Activated naive CD8-positive, alpha-beta T cell treated with anti-CD3 and anti-CD28 coated beads, Interleukin-2, amount 50 U/mL, for 24 hours (primary cell): ENCODE data around the gene ZPBP2.

Source experiments
- ATAC-seq: fragments of 150-1000 bp; cut with Tn5 transposase; one replicate; pipeline ENCODE4 v1.10.0; 2021
- DNase-seq: peaks from one replicate; pipeline ENCODE4 v3.0.0; 2021
- H3K27ac Mint-ChIP-seq: one replicate; pipeline ENCODE4 v1.8.0; 2021; ENCODE audit warnings: mild to moderate bottlenecking, mixed read lengths
- H3K27me3 Mint-ChIP-seq: one replicate; pipeline ENCODE4 v1.8.0; 2021; ENCODE audit warnings: mixed read lengths
- H3K36me3 Mint-ChIP-seq: one replicate; pipeline ENCODE4 v1.8.0; 2021; ENCODE audit warnings: low read depth, mixed read lengths
- H3K4me1 Mint-ChIP-seq: one replicate; pipeline ENCODE4 v1.8.0; 2021; ENCODE audit warnings: mixed read lengths
- H3K4me3 Mint-ChIP-seq: one replicate; pipeline ENCODE4 v1.8.0; 2021; ENCODE audit warnings: mild to moderate bottlenecking, moderate library complexity, mixed read lengths
- H3K9me3 Mint-ChIP-seq: one replicate; pipeline ENCODE4 v1.8.0; 2021; ENCODE audit warnings: mixed read lengths

The ZPBP2 gene

DNA sequence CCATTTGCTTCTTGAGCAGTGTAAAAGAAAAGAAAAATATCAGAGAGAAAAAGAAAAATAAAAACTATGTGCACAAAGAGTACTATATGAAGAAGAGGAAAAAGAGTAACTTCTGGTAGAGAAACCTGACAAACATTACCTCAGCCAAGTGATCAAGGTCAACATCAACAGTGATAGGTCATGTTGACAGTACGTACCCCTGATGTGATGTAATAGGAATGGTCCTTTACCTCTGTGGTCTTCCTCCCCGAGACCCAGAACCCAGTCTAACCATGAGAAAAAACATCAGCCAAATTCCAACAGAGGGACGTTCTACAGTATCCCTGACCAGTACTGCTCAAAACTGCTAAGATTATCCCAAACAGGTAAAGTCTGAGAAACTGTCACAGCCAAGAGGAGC is 46.0 kb downstream of the ZPBP2 start:
- ATAC-seq (no peak), DNase-seq (no peak)
- no peaks in the 10 kb centered on the region for H3K27me3 Mint-ChIP-seq
- no peak overlapping the region for H3K27ac Mint-ChIP-seq
- no peaks in the 10 kb centered on the region for H3K9me3 Mint-ChIP-seq
- peaks cover 19% of the 10 kb centered on the region for H3K36me3 Mint-ChIP-seq
- H3K4me1 Mint-ChIP-seq, result peaks cover 23% of the 10 kb centered on the region
- H3K4me3 Mint-ChIP-seq, result no peak overlapping the region

DNA sequence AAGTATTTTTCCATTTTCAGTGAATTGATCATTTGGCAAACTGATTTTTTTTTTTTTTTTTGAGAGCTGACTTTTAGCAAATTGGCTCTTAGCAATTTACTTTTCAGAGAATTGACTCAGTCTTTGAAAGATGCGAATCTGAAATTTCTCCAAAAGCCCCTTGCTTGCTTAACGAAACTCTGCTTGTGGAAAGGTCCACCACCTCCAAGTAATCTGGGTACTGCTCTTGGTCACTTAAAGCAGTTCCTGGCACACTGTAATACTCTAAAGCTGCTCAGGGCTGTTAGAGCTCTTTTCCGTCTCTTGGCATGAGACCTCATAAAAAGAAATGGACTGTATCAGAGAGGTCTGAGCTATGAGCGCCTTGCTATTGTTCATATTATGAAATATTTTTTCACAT is 47.6 kb downstream of the ZPBP2 start:
- no peaks in the 10 kb centered on the region for H3K27me3 Mint-ChIP-seq
- H3K9me3 Mint-ChIP-seq, result no peaks in the 10 kb centered on the region
- peaks cover 25% of the 10 kb centered on the region for H3K36me3 Mint-ChIP-seq
- no peak overlapping the region for H3K4me3 Mint-ChIP-seq
- H3K27ac Mint-ChIP-seq, result peak overlapping the region; percentile 49
- peak; percentile 47 for ATAC-seq
- H3K4me1 Mint-ChIP-seq, result peaks cover 36% of the 10 kb centered on the region
- no peak for DNase-seq

DNA sequence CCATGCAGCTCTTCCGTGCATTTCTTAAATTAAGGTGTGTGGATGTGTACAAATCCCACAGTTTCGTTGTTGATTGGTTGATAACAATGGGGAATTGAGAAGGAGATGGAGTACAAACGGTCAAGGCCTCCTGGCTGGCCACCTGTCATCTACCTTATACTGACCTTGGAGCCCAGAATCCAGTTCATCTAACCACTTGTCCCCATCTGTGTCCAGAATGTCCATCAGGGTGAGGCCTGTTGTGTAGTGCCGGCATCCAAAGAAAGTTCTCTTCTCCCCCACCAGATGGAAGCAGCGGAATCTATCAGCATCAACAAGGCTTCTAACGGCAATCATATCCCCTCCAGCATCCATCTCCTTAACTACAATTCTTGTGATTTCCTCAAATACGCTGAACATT is 48.9 kb downstream of the ZPBP2 start:
- H3K36me3 Mint-ChIP-seq, result peaks cover 19% of the 10 kb centered on the region
- H3K4me3 Mint-ChIP-seq, result no peak overlapping the region
- peaks cover 50% of the 10 kb centered on the region for H3K4me1 Mint-ChIP-seq
- H3K9me3 Mint-ChIP-seq, result no peaks in the 10 kb centered on the region
- ATAC-seq (no peak), DNase-seq (no peak)
- H3K27me3 Mint-ChIP-seq, result no peaks in the 10 kb centered on the region
- H3K27ac Mint-ChIP-seq, result no peak overlapping the region

DNA sequence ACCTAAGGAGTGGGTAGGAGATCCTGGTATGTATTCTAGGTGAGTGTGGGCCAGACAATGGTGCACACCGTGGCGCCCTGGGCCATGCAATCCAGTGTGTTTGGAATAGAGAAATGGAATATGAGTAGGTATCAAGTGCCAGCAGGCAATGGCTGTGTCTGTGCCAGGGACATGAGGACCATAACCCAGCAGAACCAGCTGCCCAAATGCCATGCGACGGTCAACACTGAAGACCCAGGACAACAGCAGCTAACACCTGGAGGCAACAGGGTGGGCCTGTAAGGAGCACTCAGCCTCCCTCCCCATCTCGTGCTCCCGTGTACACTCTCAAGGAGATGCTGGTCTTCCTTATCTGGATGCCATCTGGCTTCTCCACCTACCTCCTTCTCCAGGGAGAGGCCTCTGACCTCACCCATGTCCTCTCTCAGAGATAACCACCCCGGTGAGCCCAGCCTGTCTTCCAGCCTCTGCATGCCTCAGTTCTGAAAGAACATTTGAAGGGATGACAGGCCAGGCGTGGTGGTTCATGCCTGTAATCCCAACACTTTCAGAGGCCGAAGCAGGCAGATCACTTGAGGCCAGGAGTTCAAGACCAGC is 51.2 kb downstream of the ZPBP2 start:
- H3K4me3 Mint-ChIP-seq, result no peak overlapping the region
- no peaks in the 10 kb centered on the region for H3K27me3 Mint-ChIP-seq
- ATAC-seq, result no peak
- H3K9me3 Mint-ChIP-seq, result no peaks in the 10 kb centered on the region
- peaks cover 72% of the 10 kb centered on the region for H3K4me1 Mint-ChIP-seq
- no peak for DNase-seq
- peaks cover 21% of the 10 kb centered on the region for H3K36me3 Mint-ChIP-seq
- no peak overlapping the region for H3K27ac Mint-ChIP-seq

DNA sequence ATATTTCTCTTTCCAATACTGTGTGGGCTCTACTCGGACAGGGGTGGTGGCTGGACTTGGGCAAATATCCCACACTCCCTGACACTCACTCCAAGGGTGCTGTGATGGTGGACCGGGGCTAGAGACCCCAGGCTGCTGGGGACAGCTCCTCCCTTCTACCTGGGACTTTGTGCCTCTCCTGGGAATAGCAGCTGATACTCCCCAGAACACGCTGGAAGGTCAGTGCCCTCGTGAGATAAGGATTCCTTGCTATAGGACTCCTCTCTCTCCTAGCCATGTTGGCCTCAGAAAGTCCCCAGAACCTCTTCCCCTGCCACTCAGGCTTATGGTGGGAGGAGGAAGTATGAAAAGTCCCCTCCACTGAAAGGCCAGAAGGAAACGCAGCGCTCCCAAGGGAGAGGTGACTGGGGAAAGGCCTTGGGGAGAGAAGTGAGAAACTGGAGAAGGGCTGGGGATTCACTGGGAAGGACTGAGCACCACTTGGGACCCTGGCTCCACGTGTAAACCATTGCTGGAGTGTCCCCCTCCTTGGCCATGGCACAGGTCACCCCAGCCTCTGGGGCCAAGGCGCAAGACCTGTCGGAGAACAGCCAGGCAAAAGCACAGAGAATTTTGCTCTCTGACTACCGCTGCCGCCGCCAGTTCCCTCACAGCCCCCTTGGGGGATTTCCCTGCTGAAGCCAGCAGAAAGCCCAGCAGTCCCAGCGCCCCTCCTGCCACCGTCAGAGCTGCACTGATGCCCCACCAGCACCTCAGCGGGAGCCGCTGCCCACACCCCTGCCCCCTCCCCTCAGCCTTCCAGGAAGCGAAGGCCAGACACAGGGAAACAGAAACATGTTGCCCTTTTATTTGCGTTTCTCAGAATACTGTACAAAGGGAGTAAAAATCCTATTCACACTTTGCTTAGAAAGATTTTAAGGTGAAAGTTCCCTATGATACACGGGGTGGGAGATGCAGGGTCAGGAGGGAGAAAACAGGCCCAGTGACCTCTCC is 52.5 kb downstream of the ZPBP2 start:
- Mint-ChIP-seq H3K27me3 (no peaks in the 10 kb centered on the region), H3K27ac (peak overlapping the region; percentile 88), H3K4me1 (peaks cover 82% of the 10 kb centered on the region), H3K4me3 (peak overlapping the region; percentile 50), H3K9me3 (no peaks in the 10 kb centered on the region), H3K36me3 (peaks cover 19% of the 10 kb centered on the region)
- ATAC-seq (peak; percentile 72), DNase-seq (peak; percentile 77)

DNA sequence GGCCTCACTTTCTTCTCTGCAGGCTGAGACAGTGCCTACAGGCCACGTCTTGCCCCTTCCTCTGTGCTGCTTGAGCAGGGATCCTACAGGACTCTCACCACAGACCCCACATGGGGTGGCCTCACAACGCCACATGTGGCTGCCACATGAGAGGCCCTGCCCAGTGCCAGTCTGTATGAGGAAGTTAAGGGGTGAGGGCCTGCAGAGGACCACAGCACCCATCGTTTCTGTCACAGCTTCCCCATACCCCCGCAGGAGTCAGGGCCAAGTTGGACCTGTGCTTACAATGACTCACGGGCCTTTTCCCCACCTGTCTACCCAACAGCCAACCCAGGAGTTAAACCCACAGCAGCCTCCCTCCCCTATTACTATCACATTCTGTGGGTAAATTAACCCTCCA is 53.3 kb downstream of the ZPBP2 start:
- Mint-ChIP-seq H3K9me3 (no peaks in the 10 kb centered on the region), H3K27ac (peak overlapping the region; percentile 88), H3K27me3 (no peaks in the 10 kb centered on the region), H3K4me1 (peaks cover 85% of the 10 kb centered on the region), H3K4me3 (peak overlapping the region; percentile 50), H3K36me3 (peaks cover 19% of the 10 kb centered on the region)
- ATAC-seq (peak; percentile 56), DNase-seq (peak; percentile 53)

DNA sequence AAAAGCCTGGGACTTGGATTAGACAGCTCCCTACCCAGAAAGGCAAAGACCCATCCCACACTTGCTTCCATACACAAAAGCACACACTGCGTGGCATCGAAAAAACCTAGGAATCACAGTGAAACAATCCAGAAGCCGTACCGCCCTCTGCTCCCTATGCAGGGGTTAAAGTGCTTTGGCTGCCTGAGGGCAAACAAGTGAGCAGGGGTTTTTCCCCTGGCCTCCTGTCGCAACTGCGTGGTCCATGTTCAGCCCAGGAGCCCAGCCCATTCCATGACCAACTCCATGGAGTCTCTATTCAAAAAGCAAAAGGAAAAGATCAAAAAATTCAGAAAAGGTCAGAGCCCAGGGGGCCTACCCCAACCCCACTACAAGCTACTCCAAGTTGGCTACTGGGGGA is 54.0 kb downstream of the ZPBP2 start:
- peaks cover 16% of the 10 kb centered on the region for H3K36me3 Mint-ChIP-seq
- H3K4me1 Mint-ChIP-seq, result peaks cover 82% of the 10 kb centered on the region
- no peaks in the 10 kb centered on the region for H3K9me3 Mint-ChIP-seq
- ATAC-seq, result no peak
- no peaks in the 10 kb centered on the region for H3K27me3 Mint-ChIP-seq
- H3K4me3 Mint-ChIP-seq, result peak overlapping the region; percentile 50
- DNase-seq, result no peak
- peak overlapping the region; percentile 88 for H3K27ac Mint-ChIP-seq

DNA sequence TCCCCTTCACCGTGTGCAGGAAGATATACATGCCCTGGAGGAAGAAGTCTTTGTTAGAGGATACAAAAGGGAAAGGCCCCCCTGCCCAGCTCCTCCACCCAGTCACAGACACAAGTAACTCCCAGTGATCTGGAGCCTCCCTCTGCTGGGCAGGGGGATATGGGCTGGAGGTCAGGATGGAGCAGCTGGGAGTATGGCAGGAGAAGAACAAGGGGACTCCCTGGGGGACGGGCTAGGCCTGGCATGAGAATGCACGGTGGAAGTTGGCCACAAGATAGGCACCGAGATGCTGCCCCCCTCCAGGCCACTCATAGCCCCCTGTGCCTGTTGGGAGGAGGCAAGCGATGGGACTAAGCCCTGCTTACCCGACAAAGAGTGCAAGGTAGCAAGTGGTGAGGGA is 55.2 kb downstream of the ZPBP2 start:
- peak overlapping the region; percentile 88 for H3K27ac Mint-ChIP-seq
- H3K4me1 Mint-ChIP-seq, result peaks cover 86% of the 10 kb centered on the region
- no peaks in the 10 kb centered on the region for H3K27me3 Mint-ChIP-seq
- H3K4me3 Mint-ChIP-seq, result no peak overlapping the region
- no peak for ATAC-seq
- no peak for DNase-seq
- no peaks in the 10 kb centered on the region for H3K9me3 Mint-ChIP-seq
- H3K36me3 Mint-ChIP-seq, result peaks cover 15% of the 10 kb centered on the region

DNA sequence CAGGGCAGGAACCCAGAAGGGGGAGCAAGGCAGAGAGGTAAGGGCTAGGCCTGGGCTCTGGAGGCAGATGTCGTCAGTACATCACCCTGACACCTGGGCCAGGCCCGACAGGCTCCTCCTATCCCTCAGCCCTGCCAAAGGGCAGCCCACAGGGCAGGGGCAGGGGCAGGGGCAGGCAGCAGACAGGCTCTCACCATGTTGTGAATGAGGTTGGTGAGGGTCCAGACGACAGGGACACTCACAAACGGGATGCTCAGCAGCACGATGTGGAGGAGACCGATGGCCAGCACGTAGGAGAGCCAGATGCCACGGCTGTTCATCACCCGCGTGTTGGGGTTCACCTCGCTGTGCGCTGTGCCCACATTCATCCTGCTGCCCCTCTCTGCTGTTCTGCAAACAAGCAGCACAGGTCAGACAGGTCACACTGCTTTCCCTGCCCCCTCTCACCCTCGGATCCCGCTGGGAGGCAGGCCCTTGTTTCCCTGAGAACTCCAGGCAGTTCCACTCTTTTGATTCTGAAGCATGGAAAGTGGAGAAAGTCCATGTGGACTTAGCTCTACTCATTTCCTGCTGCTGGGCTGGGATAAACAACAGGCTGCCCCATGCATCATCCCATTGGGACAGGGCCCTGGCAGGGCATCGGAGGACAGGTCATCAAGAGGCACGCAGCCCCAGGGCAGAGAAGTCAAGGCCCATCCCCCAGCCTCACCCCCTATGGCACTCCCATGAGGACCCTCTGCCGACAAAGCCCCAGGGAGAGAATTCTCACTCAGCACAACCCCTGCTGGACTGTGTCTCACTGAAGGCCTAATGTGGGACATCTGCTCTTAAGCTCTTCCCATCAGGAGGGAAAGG is 56.1 kb downstream of the ZPBP2 start:
- peak overlapping the region; percentile 88 for H3K27ac Mint-ChIP-seq
- no peak for ATAC-seq
- no peaks in the 10 kb centered on the region for H3K27me3 Mint-ChIP-seq
- H3K4me1 Mint-ChIP-seq, result peaks cover 87% of the 10 kb centered on the region
- H3K9me3 Mint-ChIP-seq, result no peaks in the 10 kb centered on the region
- peak overlapping the region; percentile 93 for H3K4me3 Mint-ChIP-seq
- no peak for DNase-seq
- peaks cover 12% of the 10 kb centered on the region for H3K36me3 Mint-ChIP-seq

DNA sequence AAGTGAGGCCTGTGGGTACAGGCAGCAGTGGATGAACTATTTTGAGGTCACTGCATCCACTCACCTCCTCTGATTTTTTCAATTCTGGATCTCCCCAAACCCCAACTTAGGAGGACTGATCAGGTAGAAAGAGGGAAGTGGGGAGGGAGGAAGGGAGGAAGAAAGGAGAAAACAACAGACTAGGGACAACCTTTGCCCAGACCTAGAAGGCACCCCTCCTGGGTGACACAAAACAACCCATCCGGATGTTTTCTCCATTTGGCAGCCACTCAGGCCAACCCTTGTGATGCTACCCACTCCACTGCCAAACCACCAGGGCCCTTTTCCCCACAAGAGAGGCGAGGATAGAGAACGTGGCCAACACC is 56.7 kb downstream of the ZPBP2 start:
- Mint-ChIP-seq H3K9me3 (no peaks in the 10 kb centered on the region), H3K36me3 (peaks cover 8% of the 10 kb centered on the region), H3K27ac (peak overlapping the region; percentile 88), H3K27me3 (no peaks in the 10 kb centered on the region), H3K4me3 (peak overlapping the region; percentile 93), H3K4me1 (peaks cover 89% of the 10 kb centered on the region)
- ATAC-seq (no peak), DNase-seq (no peak)

DNA sequence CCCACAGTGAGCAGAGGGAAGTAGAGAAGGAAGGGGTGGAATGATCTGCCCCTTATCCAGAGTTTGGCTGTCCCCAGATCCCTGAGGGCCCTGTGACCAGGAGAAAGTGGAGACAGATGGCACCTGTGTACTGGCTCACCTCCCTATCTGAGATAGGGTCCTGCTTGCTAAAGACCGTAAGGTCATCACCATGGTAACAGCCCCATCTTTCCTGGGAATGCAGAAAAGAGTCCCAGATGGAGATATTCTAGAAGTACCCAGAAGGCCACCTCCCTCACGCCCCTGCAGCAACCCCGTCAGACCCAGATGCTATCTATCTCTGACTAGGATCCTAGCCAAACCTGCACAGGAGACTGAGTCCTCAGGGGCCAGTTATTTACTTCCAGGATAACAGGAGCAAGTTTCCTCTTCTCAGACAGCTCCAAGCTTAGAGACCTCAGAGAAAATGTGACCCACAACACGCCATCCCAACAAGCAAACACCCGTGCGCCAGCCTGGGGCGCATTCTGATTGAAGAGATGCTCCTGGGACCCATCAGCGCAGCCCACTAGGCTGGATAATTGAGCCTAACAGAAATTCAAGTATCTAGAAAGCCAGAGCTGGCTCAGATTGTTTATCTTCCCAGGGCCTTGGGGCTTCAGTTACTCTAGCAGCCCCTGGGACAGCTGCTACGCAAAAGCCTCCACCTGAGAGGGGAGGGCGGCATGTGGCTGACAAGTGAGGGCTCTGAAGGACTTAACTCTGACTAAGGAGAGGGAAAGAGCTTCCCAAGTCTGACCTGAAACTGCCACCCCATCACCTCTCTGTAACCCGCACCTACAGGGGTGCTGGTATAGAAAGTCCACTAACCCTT is 57.5 kb downstream of the ZPBP2 start:
- H3K4me1 Mint-ChIP-seq, result peaks cover 83% of the 10 kb centered on the region
- H3K9me3 Mint-ChIP-seq, result no peaks in the 10 kb centered on the region
- peaks cover 4% of the 10 kb centered on the region for H3K36me3 Mint-ChIP-seq
- no peaks in the 10 kb centered on the region for H3K27me3 Mint-ChIP-seq
- H3K27ac Mint-ChIP-seq, result peak overlapping the region; percentile 88
- no peak for DNase-seq
- no peak for ATAC-seq
- H3K4me3 Mint-ChIP-seq, result peak overlapping the region; percentile 93

DNA sequence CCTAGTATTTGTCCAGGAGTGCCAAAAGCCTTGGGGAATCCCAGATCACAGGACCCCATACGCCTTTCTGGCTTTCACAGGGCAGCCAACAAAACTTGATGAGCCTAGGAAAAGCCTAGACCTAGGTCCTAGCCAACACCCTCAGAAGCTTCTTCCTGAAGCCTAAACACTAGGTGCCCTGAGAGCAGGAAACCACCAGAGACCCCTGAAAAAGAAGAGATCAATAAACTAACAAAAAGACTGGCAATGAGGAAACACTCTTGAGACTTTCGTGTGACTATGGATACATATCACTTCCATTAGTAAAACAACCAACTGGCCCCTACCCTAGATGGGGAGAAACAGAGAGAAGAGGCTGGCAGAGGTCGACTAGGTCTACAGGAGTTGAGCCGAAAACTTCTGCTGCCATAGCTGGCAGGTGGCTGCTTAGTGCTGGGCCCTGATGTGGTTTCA is 58.2 kb downstream of the ZPBP2 start:
- no peak for ATAC-seq
- Mint-ChIP-seq H3K4me1 (peaks cover 77% of the 10 kb centered on the region), H3K36me3 (peaks cover 4% of the 10 kb centered on the region)

DNA sequence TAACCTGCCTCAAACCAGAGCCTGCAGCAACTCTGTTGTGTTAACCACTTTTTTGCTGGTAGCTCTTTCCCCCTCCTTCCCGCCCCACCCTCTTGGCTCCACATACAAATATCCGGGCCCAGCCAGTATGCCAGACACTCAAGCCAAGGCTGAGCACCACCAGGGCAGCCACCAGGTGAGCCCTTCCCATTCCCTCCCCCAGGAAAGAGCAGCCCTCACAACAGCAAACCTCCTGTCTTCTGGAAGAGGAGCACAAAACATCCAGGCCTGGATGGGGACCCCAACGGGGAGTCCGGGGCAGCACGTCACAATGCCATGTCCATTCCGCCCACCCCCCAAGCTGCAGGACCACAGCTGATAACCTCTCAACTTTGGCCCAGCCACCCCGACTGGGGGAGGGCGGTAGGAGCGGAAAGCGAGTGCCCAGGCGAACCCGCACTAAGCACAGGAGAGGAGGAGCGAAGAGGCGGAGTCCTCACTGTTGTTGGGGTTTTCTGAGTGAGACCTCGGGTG is 58.6 kb downstream of the ZPBP2 start:
- no peaks in the 10 kb centered on the region for H3K9me3 Mint-ChIP-seq
- peaks cover 72% of the 10 kb centered on the region for H3K4me1 Mint-ChIP-seq
- peak; percentile 60 for DNase-seq
- H3K4me3 Mint-ChIP-seq, result peak overlapping the region; percentile 93
- peaks cover 4% of the 10 kb centered on the region for H3K36me3 Mint-ChIP-seq
- ATAC-seq, result peak; percentile 42
- H3K27me3 Mint-ChIP-seq, result no peaks in the 10 kb centered on the region
- H3K27ac Mint-ChIP-seq, result peak overlapping the region; percentile 88

More for the DNA sequence above, 58.2 kb downstream of the ZPBP2 start:
- peak overlapping the region; percentile 93 for H3K4me3 Mint-ChIP-seq
- no peak for DNase-seq
- no peaks in the 10 kb centered on the region for H3K9me3 Mint-ChIP-seq
- peak overlapping the region; percentile 88 for H3K27ac Mint-ChIP-seq
- no peaks in the 10 kb centered on the region for H3K27me3 Mint-ChIP-seq
